ENCODE measurements around the gene LRIT1.

The LRIT1 gene

GRCh38 chr10:84185526-84186175, 55.7 kb downstream of the LRIT1 start:
- no peak for DNase-seq

GRCh38 chr10:84184517-84184916, 56.8 kb downstream of the LRIT1 start:
- no peak for DNase-seq

- DNase-seq = no peak
Observed at GRCh38 chr10:84181631-84182030, 59.7 kb downstream of the LRIT1 start.

Data from NCI-H2029 (cell line).